Astrocyte (in vitro differentiated cells and primary cell): ENCODE measurements around the gene CD9. TPM values are rescaled to one million over a fixed set of nuclear protein-coding genes. Genes with fewer than 3 reads are reported as not detected.
A peak's percentile ranks its signal among the peaks of the same experiment; 100 is the strongest.

Experiments used
- DNase-seq: peaks from one replicate; pipeline ENCODE4 v3.0.0-alpha.2; 2010; ENCODE audit warnings: low read depth
- FAIRE-seq: peaks from 2 replicates; lab custom pipeline; 2011; peaks lifted over from hg19 to GRCh38; lab: Jason Lieb, UNC
- H2AFZ ChIP-seq: 2 replicates; pipeline ENCODE4 v1.6.0; 2012; ENCODE audit warnings: low read depth, low read length, inconsistent platforms
- H3K27ac ChIP-seq: 2 replicates; pipeline ENCODE4 v1.5.1; 2011; ENCODE audit warnings: low read depth, low read length, inconsistent platforms
- H3K27me3 ChIP-seq: 2 replicates; pipeline ENCODE4 v1.6.0; 2011; ENCODE audit warnings: low read length, inconsistent platforms; ENCODE audit not compliant: insufficient read depth
- H3K36me3 ChIP-seq: 2 replicates; pipeline ENCODE4 v1.5.1; 2011; ENCODE audit warnings: low read length, inconsistent platforms; ENCODE audit not compliant: insufficient read depth
- H3K4me1 ChIP-seq: 2 replicates; pipeline ENCODE4 v1.5.1; 2011; ENCODE audit warnings: low read length, inconsistent platforms; ENCODE audit not compliant: insufficient read depth
- H3K4me2 ChIP-seq: 2 replicates; pipeline ENCODE4 v1.6.0; 2012; ENCODE audit warnings: low read length, inconsistent platforms
- H3K4me3 ChIP-seq: 2 replicates; pipeline ENCODE4 v1.5.1; 2011; ENCODE audit warnings: low read depth, mild to moderate bottlenecking, low read length, inconsistent platforms; ENCODE audit not compliant: insufficient read depth
- H3K79me2 ChIP-seq: 2 replicates; pipeline ENCODE4 v1.6.0; 2012; ENCODE audit warnings: mild to moderate bottlenecking, low read length, inconsistent platforms; ENCODE audit not compliant: insufficient read depth
- H3K9ac ChIP-seq: 2 replicates; pipeline ENCODE4 v1.6.0; 2012; ENCODE audit warnings: mild to moderate bottlenecking, low read length, inconsistent platforms
- H3K9me3 ChIP-seq: 2 replicates; pipeline ENCODE4 v1.5.1; 2012; ENCODE audit warnings: low read depth, mild to moderate bottlenecking, low read length, inconsistent platforms; ENCODE audit not compliant: insufficient read depth
- H4K20me1 ChIP-seq: 2 replicates; pipeline ENCODE4 v1.6.0; 2012; ENCODE audit warnings: low read length, inconsistent platforms; ENCODE audit not compliant: insufficient read depth
- H3K27ac Mint-ChIP-seq: one replicate; pipeline ENCODE4 v1.8.0; 2021; ENCODE audit warnings: mild to moderate bottlenecking, mixed read lengths; ENCODE audit not compliant: unreplicated experiment
- H3K27me3 Mint-ChIP-seq: one replicate; pipeline ENCODE4 v1.8.0; 2021; ENCODE audit warnings: low read depth, mixed read lengths; ENCODE audit not compliant: unreplicated experiment
- H3K36me3 Mint-ChIP-seq: one replicate; pipeline ENCODE4 v1.8.0; 2021; ENCODE audit warnings: low read depth, mixed read lengths; ENCODE audit not compliant: unreplicated experiment
- H3K4me1 Mint-ChIP-seq: one replicate; pipeline ENCODE4 v1.8.0; 2021; ENCODE audit warnings: low read depth, mixed read lengths; ENCODE audit not compliant: unreplicated experiment
- H3K4me3 Mint-ChIP-seq: one replicate; pipeline ENCODE4 v1.8.0; 2021; ENCODE audit warnings: mild to moderate bottlenecking, moderate library complexity, mixed read lengths; ENCODE audit not compliant: unreplicated experiment
- H3K9me3 Mint-ChIP-seq: one replicate; pipeline ENCODE4 v1.8.0; 2021; ENCODE audit warnings: mild to moderate bottlenecking, mixed read lengths; ENCODE audit not compliant: unreplicated experiment
- CTCF ChIP-seq: IDR thresholded peaks from 2 replicates; pipeline ENCODE4 v1.5.1; 2011; ENCODE audit warnings: low read depth, mild to moderate bottlenecking, inconsistent platforms, low read length, moderate library complexity; ENCODE audit not compliant: insufficient read depth
- EZH2 ChIP-seq: IDR thresholded peaks from 2 replicates; pipeline ENCODE4 v1.6.1; 2012; ENCODE audit warnings: mild to moderate bottlenecking, low read length, inconsistent platforms; ENCODE audit not compliant: insufficient read depth
- total RNA-seq: library from RNA; stranded (reverse); gene quantifications from 2 replicates; pipeline ENCODE4 v1.2.1, GENCODE V29; 2021

CD9 gene
- total RNA-seq, 1 donor from 2014 or later: 52.2 TPM

- Histone ChIP-seq H3K9me3 (no peaks in the 10 kb centered on the region), H3K4me2 (peak overlapping the region; percentile 97), H3K9ac (peak overlapping the region; percentile 79), H4K20me1 (peaks cover 22% of the 10 kb centered on the region), H3K79me2 (peaks cover 36% of the 10 kb centered on the region), H2AFZ (peak overlapping the region; percentile 81), H3K27me3 (no peaks in the 10 kb centered on the region), H3K27ac (no peak overlapping the region), H3K36me3 (no peaks in the 10 kb centered on the region), H3K4me3 (peak overlapping the region; percentile 80), H3K4me1 (peaks cover 16% of the 10 kb centered on the region)
- Mint-ChIP-seq H3K4me1 (peaks cover 22% of the 10 kb centered on the region), H3K27ac (peak overlapping the region; percentile 26), H3K27me3 (peaks cover 5% of the 10 kb centered on the region), H3K36me3 (no peaks in the 10 kb centered on the region), H3K4me3 (peak overlapping the region; percentile 81), H3K9me3 (no peaks in the 10 kb centered on the region)
- no peak for FAIRE-seq
- DNase-seq: no peak
- no peak for TF ChIP-seq CTCF
- TF ChIP-seq EZH2: no peak
Observed at GRCh38 chr12:6201213-6201608, 1.0 kb downstream of the CD9 start.

GRCh38 chr12:6201826-6202225 lies 1.6 kb downstream of the CD9 start:
- Mint-ChIP-seq H3K4me1 (peaks cover 22% of the 10 kb centered on the region), H3K9me3 (no peaks in the 10 kb centered on the region), H3K27ac (peak overlapping the region; percentile 53), H3K36me3 (no peaks in the 10 kb centered on the region), H3K4me3 (peak overlapping the region; percentile 81), H3K27me3 (peaks cover 5% of the 10 kb centered on the region)
- Histone ChIP-seq H3K4me1 (peaks cover 16% of the 10 kb centered on the region), H3K4me2 (peak overlapping the region; percentile 97), H4K20me1 (peaks cover 22% of the 10 kb centered on the region), H3K9ac (no peak overlapping the region), H3K4me3 (no peak overlapping the region), H2AFZ (no peak overlapping the region), H3K27ac (no peak overlapping the region), H3K79me2 (peaks cover 36% of the 10 kb centered on the region), H3K36me3 (no peaks in the 10 kb centered on the region), H3K9me3 (no peaks in the 10 kb centered on the region), H3K27me3 (no peaks in the 10 kb centered on the region)
- TF ChIP-seq EZH2 (no peak), CTCF (no peak)
- FAIRE-seq (no peak), DNase-seq (no peak)

DNA sequence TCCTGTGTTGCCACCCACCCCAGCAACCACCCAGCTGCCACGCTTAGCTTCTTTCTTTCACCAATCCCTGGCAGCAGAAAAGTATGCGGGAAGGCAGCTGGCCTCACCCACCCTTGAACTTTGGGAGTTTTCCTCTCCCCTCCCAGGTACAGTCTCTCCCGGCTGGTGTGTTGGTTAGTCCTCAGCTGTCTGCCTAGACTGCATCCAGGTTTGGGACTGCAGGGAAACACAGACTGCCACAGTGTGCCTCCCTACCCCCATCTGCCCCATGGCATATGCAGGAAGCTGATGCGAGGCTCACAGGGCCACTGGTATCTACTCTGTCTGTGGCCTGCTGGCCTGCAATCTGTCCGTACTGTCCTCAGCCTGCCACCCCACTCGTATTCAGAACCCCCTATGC lies 2.1 kb downstream of the CD9 start:
- Mint-ChIP-seq H3K4me1 (peaks cover 22% of the 10 kb centered on the region), H3K4me3 (peak overlapping the region; percentile 81), H3K36me3 (no peaks in the 10 kb centered on the region), H3K27ac (peak overlapping the region; percentile 14), H3K9me3 (no peaks in the 10 kb centered on the region), H3K27me3 (peaks cover 5% of the 10 kb centered on the region)
- Histone ChIP-seq H4K20me1 (peaks cover 22% of the 10 kb centered on the region), H3K36me3 (no peaks in the 10 kb centered on the region), H3K9ac (no peak overlapping the region), H3K4me1 (peaks cover 16% of the 10 kb centered on the region), H3K4me2 (peak overlapping the region; percentile 97), H3K27ac (no peak overlapping the region), H3K9me3 (no peaks in the 10 kb centered on the region), H3K27me3 (no peaks in the 10 kb centered on the region), H3K4me3 (no peak overlapping the region), H3K79me2 (peaks cover 36% of the 10 kb centered on the region), H2AFZ (no peak overlapping the region)
- TF ChIP-seq EZH2 (no peak), CTCF (no peak)
- DNase-seq: no peak
- FAIRE-seq: no peak
